HepG2 (cell line): ENCODE data around the gene TXNDC16. TPM values are rescaled to one million over a fixed set of nuclear protein-coding genes. Genes with fewer than 3 reads are reported as not detected.

Experiments
- CHD4 ChIP-seq: fragments of 200-600 bp; sonication (generic); IDR thresholded peaks from 2 replicates; pipeline ENCODE4 v1.7.0; 2017; ENCODE audit warnings: mild to moderate bottlenecking, low read length, borderline replicate concordance
- ELF1 ChIP-seq: sonication (generic); formaldehyde crosslinking; IDR thresholded peaks from 2 replicates; pipeline ENCODE4 v1.4.0; 2020; ENCODE audit warnings: missing genetic modification reagents
- FOXK2 ChIP-seq: fragments of 450-650 bp; IDR thresholded peaks from 2 replicates; pipeline ENCODE4 v1.6.1; 2016
- GABPB1 ChIP-seq: IDR thresholded peaks from 2 replicates; pipeline ENCODE4 v1.6.1; 2016; ENCODE audit warnings: mild to moderate bottlenecking, missing genetic modification reagents, moderate library complexity, missing compliant biosample characterization
- HOXA5 ChIP-seq: sonication (generic); formaldehyde crosslinking; IDR thresholded peaks from 2 replicates; pipeline ENCODE4 v1.4.0; 2020; ENCODE audit warnings: missing genetic modification reagents
- HOXD1 ChIP-seq: sonication (generic); formaldehyde crosslinking; IDR thresholded peaks from 2 replicates; pipeline ENCODE4 v1.5.0; 2020; ENCODE audit warnings: missing genetic modification reagents
- KMT2A ChIP-seq: sonication (generic); formaldehyde crosslinking; IDR thresholded peaks from 2 replicates; pipeline ENCODE4 v1.4.0; 2020; ENCODE audit warnings: missing genetic modification reagents
- MED13 ChIP-seq: sonication (generic); formaldehyde crosslinking; IDR thresholded peaks from 2 replicates; pipeline ENCODE4 v1.5.0; 2020; ENCODE audit warnings: missing genetic modification reagents
- NBN ChIP-seq: fragments of 450-650 bp; conservative IDR thresholded peaks from 2 replicates; pipeline ENCODE4 v1.6.1; 2017
- NRL ChIP-seq: sonication (generic); formaldehyde crosslinking; IDR thresholded peaks from 2 replicates; pipeline ENCODE4 v1.5.0; 2020; ENCODE audit warnings: missing genetic modification reagents, mild to moderate bottlenecking, moderate library complexity, borderline replicate concordance
- TFDP1 ChIP-seq: IDR thresholded peaks from 2 replicates; pipeline ENCODE4 v1.6.1; 2016; ENCODE audit warnings: missing compliant biosample characterization, missing genetic modification reagents, borderline replicate concordance
- UBTF ChIP-seq: sonication (generic); formaldehyde crosslinking; IDR thresholded peaks from 2 replicates; pipeline ENCODE4 v1.4.0; 2020; ENCODE audit warnings: mild to moderate bottlenecking, missing genetic modification reagents
- ZFP90 ChIP-seq: sonication (generic); formaldehyde crosslinking; IDR thresholded peaks from 2 replicates; pipeline ENCODE4 v1.8.0; 2022; ENCODE audit warnings: missing genetic modification reagents, mild to moderate bottlenecking, inconsistent platforms, borderline replicate concordance
- ZNF160 ChIP-seq: sonication (generic); formaldehyde crosslinking; IDR thresholded peaks from 2 replicates; pipeline ENCODE4 v1.8.0; 2022; ENCODE audit warnings: mild to moderate bottlenecking, inconsistent platforms, missing genetic modification reagents
- ZNF207 ChIP-seq: fragments of 450-650 bp; IDR thresholded peaks from 2 replicates; pipeline ENCODE4 v1.6.1; 2016; ENCODE audit warnings: antibody characterized with exemption, borderline replicate concordance
- ZNF350 ChIP-seq: sonication (generic); formaldehyde crosslinking; IDR thresholded peaks from 2 replicates; pipeline ENCODE4 v1.4.0; 2020; ENCODE audit warnings: mild to moderate bottlenecking, low read depth, missing genetic modification reagents, borderline replicate concordance
- ZNF589 ChIP-seq: sonication (generic); formaldehyde crosslinking; conservative IDR thresholded peaks from 2 replicates; pipeline ENCODE4 v1.8.0; 2022; ENCODE audit warnings: mild to moderate bottlenecking, moderate library complexity, missing genetic modification reagents
- ZNF772 ChIP-seq: sonication (generic); formaldehyde crosslinking; IDR thresholded peaks from 2 replicates; pipeline ENCODE4 v1.5.0; 2020; ENCODE audit warnings: mild to moderate bottlenecking, missing genetic modification reagents
- ZNF788 ChIP-seq: sonication (generic); formaldehyde crosslinking; IDR thresholded peaks from 2 replicates; pipeline ENCODE4 v1.5.0; 2020; ENCODE audit warnings: mild to moderate bottlenecking, missing genetic modification reagents, borderline replicate concordance
- polyA plus RNA-seq, 8 experiments: library from polyadenylated mRNA; depleted of rRNA in 3 of 8; stranded (reverse) in 7 of 8; unstranded in 1 of 8; fragments of >200 nt; fragmentation: Illumina TruSeq in 4 of 8; extraction: Trizol in 4 of 8; gene quantifications; 2 replicates each; pipeline versions ENCODE4 v1.2.1 to v1.2.3, GENCODE V29; 2011 to 2016; ENCODE audit warnings: low read depth in 4 of 8, missing spikeins in 1 of 8, mixed read lengths in 1 of 8; ENCODE audit not compliant: insufficient read depth in 1 of 8
- total RNA-seq, 5 experiments: library from RNA; depleted of rRNA; stranded (reverse); fragments of >200 nt; fragmentation: Illumina TruSeq; extraction: Trizol; gene quantifications; 2 replicates each; pipeline ENCODE4 v1.2.3, GENCODE V29; 2016; ENCODE audit warnings: low read depth in 1 of 5

TXNDC16 gene
- total and polyA plus RNA-seq, 2 of the 13 experiments (the other 11 are each of a cell fraction or from before 2014, with no cell fraction given): 4.6 to 6.2 TPM

DNA sequence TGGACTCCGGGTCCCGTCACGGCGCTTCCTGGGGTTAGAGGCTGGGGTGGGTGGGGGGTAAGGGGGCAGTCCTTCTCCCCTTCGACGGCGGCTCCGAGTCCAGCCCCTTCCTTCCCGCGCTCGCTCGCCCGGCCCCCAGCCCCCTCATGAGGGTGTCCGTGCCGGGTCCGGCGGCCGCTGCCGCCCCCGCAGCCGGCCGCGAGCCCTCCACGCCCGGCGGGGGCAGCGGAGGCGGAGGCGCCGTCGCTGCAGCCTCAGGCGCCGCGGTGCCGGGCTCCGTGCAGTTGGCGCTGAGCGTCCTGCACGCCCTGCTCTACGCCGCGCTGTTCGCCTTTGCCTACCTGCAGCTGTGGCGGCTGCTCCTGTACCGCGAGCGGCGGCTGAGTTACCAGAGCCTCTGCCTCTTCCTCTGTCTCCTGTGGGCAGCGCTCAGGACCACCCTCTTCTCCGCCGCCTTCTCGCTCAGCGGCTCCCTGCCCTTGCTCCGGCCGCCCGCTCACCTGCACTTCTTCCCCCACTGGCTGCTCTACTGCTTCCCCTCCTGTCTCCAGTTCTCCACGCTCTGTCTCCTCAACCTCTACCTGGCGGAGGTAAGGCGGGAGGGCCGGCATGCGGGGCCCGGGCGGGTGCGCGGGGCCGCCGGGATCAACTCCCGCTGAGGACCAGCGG is 831 bp upstream of the TXNDC16 start (continued):
- TF ChIP-seq TFDP1 (CRISPR knock-in tag) (0 out of 2 replicates have a peak, but pooled peaks have one; percentile 21), ZNF207 (no peak), CHD4 (0 out of 2 replicates have a peak, but pooled peaks have one; percentile 35), KMT2A (CRISPR knock-in tag) (peak; percentile 53; the same call in 1 of the 2 replicates), ZNF589 (0 out of 2 replicates have a peak, but pooled peaks have one; percentile 31), ELF1 (no peak), ZFP90 (no peak), ZNF772 (CRISPR knock-in tag) (peak; percentile 47; the same call in 1 of the 2 replicates), ZNF160 (CRISPR knock-in tag) (peak; percentile 24; the same call in 1 of the 2 replicates), GABPB1 (CRISPR knock-in tag) (peak; percentile 24; the same call in 1 of the 2 replicates), HOXD1 (CRISPR knock-in tag) (0 out of 2 replicates have a peak, but pooled peaks have one; percentile 16), HOXA5 (0 out of 2 replicates have a peak, but pooled peaks have one; percentile 37), FOXK2 (no peak), ZNF788 (CRISPR knock-in tag) (0 out of 2 replicates have a peak, but pooled peaks have one; percentile 42), NBN (no peak), ZNF350 (CRISPR knock-in tag) (peak; percentile 18; the same call in 1 of the 2 replicates), NRL (CRISPR knock-in tag) (0 out of 2 replicates have a peak, but pooled peaks have one; percentile 59), MED13 (CRISPR knock-in tag) (0 out of 2 replicates have a peak, but pooled peaks have one; percentile 31), UBTF (peak; percentile 47; the same call in 1 of the 2 replicates)
